Retinal pigment epithelial cell (primary cell): Measurements from ENCODE around the gene CSTF2T.

Experiments used
- DNase-seq: peaks from one replicate; pipeline ENCODE4 v3.0.0-alpha.2; 2010; ENCODE audit warnings: low read depth
- H3K4me3 ChIP-seq: 2 replicates; pipeline ENCODE4 v1.5.1; 2011; ENCODE audit warnings: mild to moderate bottlenecking, low read length, control low read depth, moderate library complexity
- TF ChIP-seq, protein P1 (sequence below): conservative IDR thresholded peaks from 2 replicates; pipeline ENCODE4 v1.5.1; 2011; ENCODE audit warnings: low read depth, low read length, control low read depth, inconsistent platforms

CSTF2T gene

GRCh38 chr10:51733057-51733456 lies 33.7 kb upstream of the CSTF2T start:
- H3K4me3 ChIP-seq: no peak overlapping the region
- TF ChIP-seq, protein P1, sequence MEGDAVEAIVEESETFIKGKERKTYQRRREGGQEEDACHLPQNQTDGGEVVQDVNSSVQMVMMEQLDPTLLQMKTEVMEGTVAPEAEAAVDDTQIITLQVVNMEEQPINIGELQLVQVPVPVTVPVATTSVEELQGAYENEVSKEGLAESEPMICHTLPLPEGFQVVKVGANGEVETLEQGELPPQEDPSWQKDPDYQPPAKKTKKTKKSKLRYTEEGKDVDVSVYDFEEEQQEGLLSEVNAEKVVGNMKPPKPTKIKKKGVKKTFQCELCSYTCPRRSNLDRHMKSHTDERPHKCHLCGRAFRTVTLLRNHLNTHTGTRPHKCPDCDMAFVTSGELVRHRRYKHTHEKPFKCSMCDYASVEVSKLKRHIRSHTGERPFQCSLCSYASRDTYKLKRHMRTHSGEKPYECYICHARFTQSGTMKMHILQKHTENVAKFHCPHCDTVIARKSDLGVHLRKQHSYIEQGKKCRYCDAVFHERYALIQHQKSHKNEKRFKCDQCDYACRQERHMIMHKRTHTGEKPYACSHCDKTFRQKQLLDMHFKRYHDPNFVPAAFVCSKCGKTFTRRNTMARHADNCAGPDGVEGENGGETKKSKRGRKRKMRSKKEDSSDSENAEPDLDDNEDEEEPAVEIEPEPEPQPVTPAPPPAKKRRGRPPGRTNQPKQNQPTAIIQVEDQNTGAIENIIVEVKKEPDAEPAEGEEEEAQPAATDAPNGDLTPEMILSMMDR: no peak
- no peak for DNase-seq

GRCh38 chr10:51729822-51730555 lies 30.6 kb upstream of the CSTF2T start:
- DNase-seq: no peak
- TF ChIP-seq, protein P1: no peak
- no peak overlapping the region for H3K4me3 ChIP-seq

DNA sequence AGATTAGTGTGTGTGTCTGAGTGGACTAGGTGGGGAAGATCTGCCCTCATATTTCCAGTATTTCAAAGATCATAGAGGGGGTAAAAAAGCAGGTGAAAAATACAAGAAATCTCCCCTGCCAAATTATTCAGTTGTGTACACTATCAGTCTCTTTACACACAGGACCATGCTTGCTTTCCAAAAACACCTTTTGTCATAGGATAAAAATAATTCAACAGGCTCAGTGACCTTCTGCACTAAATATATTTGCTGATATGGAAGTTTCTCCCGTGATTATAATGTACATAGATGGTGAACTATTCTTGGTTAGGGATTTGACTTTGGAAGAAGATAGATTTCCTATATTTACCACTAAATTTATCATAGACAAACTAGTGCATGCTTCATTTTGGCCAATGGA lies 24.6 kb upstream of the CSTF2T start:
- DNase-seq: no peak
- TF ChIP-seq, protein P1: no peak
- no peak overlapping the region for H3K4me3 ChIP-seq

- no peak for DNase-seq
- H3K4me3 ChIP-seq: no peak overlapping the region
- TF ChIP-seq, protein P1: no peak
These were observed 19.5 kb upstream of the CSTF2T start for GRCh38 chr10:51718804-51719291.

DNA sequence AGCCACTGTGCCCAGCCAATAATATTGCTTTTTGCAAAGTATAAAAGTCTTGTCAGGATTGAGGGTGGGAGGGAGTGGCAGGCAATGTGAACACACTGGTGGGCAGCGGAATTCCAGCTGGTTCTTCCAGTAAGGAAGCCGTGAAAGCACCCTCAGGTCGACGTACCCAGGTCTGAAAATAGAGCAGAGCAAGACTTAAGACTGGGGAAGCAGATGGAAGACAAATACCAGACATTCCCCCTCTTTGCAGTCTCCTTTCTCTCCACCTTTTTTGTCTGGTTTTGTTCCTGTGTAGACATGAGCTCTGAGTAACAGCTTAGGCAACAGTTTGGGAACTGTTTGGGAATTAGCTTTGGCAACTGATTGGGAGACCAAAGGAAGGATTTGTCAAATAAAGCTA lies 17.6 kb upstream of the CSTF2T start:
- no peak for DNase-seq
- TF ChIP-seq, protein P1: no peak
- H3K4me3 ChIP-seq: no peak overlapping the region

DNA sequence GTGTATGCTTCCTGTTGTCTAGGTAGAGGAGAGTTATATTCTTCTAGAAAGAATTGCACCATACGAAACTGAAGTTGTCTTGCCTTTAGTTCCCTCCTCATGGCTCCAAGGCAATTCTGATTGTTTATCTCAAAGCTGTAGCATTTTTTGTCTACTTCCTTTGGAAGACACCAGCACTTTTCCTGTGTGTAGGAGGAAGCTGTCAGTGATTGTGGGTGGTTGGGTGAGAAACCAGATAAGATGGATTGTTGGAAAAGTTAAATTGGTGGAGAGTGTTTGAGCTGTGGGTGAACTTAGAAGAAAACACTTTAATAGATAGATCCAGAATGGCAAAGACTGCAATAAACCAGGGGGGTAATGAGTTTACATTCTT lies 12.1 kb upstream of the CSTF2T start:
- TF ChIP-seq, protein P1: no peak
- H3K4me3 ChIP-seq: no peak overlapping the region
- DNase-seq: no peak

DNA sequence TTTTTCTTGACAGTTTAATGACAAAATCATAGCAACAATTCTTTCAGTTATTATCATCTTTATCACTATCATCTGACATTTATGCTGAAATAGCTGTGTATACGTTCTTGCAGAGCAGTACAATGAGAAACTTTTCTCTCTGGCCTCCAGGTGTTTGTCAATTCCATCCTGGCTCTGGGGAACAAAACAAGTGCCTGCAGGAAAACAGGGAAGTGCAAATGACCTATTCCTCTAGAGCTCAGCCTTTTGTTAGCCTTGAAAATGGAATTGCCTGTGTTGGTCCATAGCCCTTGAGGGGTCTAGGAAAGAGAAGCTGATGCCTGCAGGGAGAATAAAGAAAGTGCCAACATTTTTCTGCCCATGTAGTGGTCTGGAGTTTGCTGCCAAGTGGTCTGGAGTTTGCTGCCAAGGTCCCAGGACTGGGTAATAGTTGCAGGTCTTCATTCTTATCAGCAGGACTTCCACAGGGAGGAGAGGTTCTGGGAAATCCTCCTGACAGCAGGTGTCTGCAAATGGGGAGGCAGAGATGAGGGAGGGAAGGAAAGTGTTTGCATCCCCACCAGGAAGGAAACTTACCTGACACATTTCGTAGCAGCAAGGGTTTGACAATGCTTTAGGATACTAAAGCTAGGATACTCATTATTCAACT lies 10.1 kb upstream of the CSTF2T start:
- no peak for DNase-seq
- TF ChIP-seq, protein P1: no peak
- H3K4me3 ChIP-seq: no peak overlapping the region
